HepG2 (cell line): ENCODE measurements around the gene HSPB6. TPM values are rescaled to one million over a fixed set of nuclear protein-coding genes. Genes with fewer than 3 reads are reported as not detected.

Experiments
- ATAC-seq: fragments of 200-7000 bp; cut with Tn5 transposase; 3 replicates; pipeline ENCODE4 v1.9.1; 2020; ENCODE audit warnings: mild to moderate bottlenecking, moderate library complexity
- BruUV-seq: library from RNA; stranded (reverse); fragments of 400-500 nt; replicated peaks from 2 replicates; lab custom pipeline; 2021; lab: Mats Ljungman, UMichigan
- CTCF ChIA-PET: fragments of 300-600 bp; formaldehyde crosslinking; extraction: SDS; loops from one replicate; lab custom pipeline; 2021; ENCODE audit warnings: low total read pairs, inconsistent platforms, low intra/inter-chr PET ratio; lab: Yijun Ruan, JAX
- POLR2A ChIA-PET: fragments of 350-600 bp; sonication (Branson Sonifier 250); formaldehyde crosslinking; loops from one replicate; lab custom pipeline; 2020; ENCODE audit warnings: antibody characterized with exemption, inconsistent platforms; lab: Yijun Ruan, JAX
- DNase-seq: peaks from one replicate; pipeline ENCODE4 v3.0.0-alpha.2; 2015; ENCODE audit warnings: low spot score
- FAIRE-seq: peaks from 3 replicates; lab custom pipeline; 2011; peaks lifted over from hg19 to GRCh38; lab: Jason Lieb, UNC
- H2AFZ ChIP-seq: one replicate; pipeline ENCODE4 v1.6.1; 2011; ENCODE audit warnings: low read length, inconsistent platforms
- H3K27ac ChIP-seq: fragments of 300-600 bp; 3 replicates; pipeline ENCODE4 v1.8.0; 2011; ENCODE audit warnings: mixed run types, mild to moderate bottlenecking, mixed read lengths, low read length, inconsistent platforms; ENCODE audit not compliant: insufficient read depth; ENCODE audit errors: extremely low read length
- H3K27me3 ChIP-seq, 2 experiments: fragments of 200-600 bp in 1 of 2; 2 replicates in 1 of 2; 3 replicates in 1 of 2; pipeline versions ENCODE4 v1.6.0 to v1.8.0; 2011; ENCODE audit warnings: low read length in 2 of 2, mild to moderate bottlenecking in 2 of 2, moderate library complexity in 2 of 2, inconsistent platforms in 1 of 2; ENCODE audit not compliant: insufficient read depth in 2 of 2, control insufficient read depth in 1 of 2
- H3K36me3 ChIP-seq, 2 experiments: fragments of 200-600 bp in 1 of 2; replicated peaks in 1 of 2; 2 replicates in 1 of 2; 3 replicates in 1 of 2; pipeline versions ENCODE4 v1.5.1 to v1.8.0; 2011; ENCODE audit warnings: low read length in 2 of 2, inconsistent platforms in 1 of 2; ENCODE audit not compliant: insufficient read depth in 2 of 2, control insufficient read depth in 1 of 2
- H3K4me1 ChIP-seq: 2 replicates; pipeline ENCODE4 v1.5.1; 2012; ENCODE audit warnings: low read length, inconsistent platforms; ENCODE audit not compliant: insufficient read depth
- H3K4me2 ChIP-seq: 2 replicates; pipeline ENCODE4 v1.6.0; 2011; ENCODE audit warnings: low read depth, low read length, inconsistent platforms
- H3K4me3 ChIP-seq, 3 experiments: fragments of 200-600 bp in 1 of 3; sonication (generic), shearing (Covaris generic) in 1 of 3; replicated peaks in 1 of 3; 2 replicates each; pipeline ENCODE4 v1.5.1; 2011 to 2016; ENCODE audit warnings: low read length in 3 of 3, inconsistent platforms in 2 of 3, low read depth in 2 of 3, mild to moderate bottlenecking in 2 of 3, control low read depth in 1 of 3, mixed read lengths in 1 of 3; ENCODE audit not compliant: insufficient read depth in 1 of 3
- H3K79me2 ChIP-seq: one replicate; pipeline ENCODE4 v1.6.1; 2011; ENCODE audit warnings: low read length, inconsistent platforms; ENCODE audit not compliant: insufficient read depth
- H3K9ac ChIP-seq: 2 replicates; pipeline ENCODE4 v1.6.0; 2011; ENCODE audit warnings: mild to moderate bottlenecking, low read depth, low read length, inconsistent platforms; ENCODE audit not compliant: insufficient read depth
- H3K9me3 ChIP-seq: 2 replicates; pipeline ENCODE4 v1.5.1; 2012; ENCODE audit warnings: mild to moderate bottlenecking, low read length
- H4K20me1 ChIP-seq: 2 replicates; pipeline ENCODE4 v1.6.0; 2011; ENCODE audit warnings: inconsistent platforms, mild to moderate bottlenecking, low read length, moderate library complexity; ENCODE audit not compliant: insufficient read depth
- EED ChIP-seq: sonication (generic); formaldehyde crosslinking; IDR thresholded peaks from 2 replicates; pipeline ENCODE4 v1.5.0; 2020; ENCODE audit warnings: mild to moderate bottlenecking, missing genetic modification reagents
- ERF ChIP-seq: IDR thresholded peaks from 2 replicates; pipeline ENCODE4 v1.6.1; 2018; ENCODE audit warnings: missing biosample characterization, missing genetic modification reagents
- HDAC1 ChIP-seq: sonication (generic); formaldehyde crosslinking; IDR thresholded peaks from 2 replicates; pipeline ENCODE4 v1.5.1; 2020; ENCODE audit warnings: mild to moderate bottlenecking, missing genetic modification reagents
- MEF2D ChIP-seq: sonication (generic); formaldehyde crosslinking; IDR thresholded peaks from 2 replicates; pipeline ENCODE4 v1.5.1; 2020; ENCODE audit warnings: mild to moderate bottlenecking, missing genetic modification reagents
- NR0B2 ChIP-seq: sonication (generic); formaldehyde crosslinking; IDR thresholded peaks from 2 replicates; pipeline ENCODE4 v1.4.0; 2020; ENCODE audit warnings: mild to moderate bottlenecking, missing genetic modification reagents
- REPIN1 ChIP-seq: sonication (generic); formaldehyde crosslinking; IDR thresholded peaks from 2 replicates; pipeline ENCODE4 v1.8.0; 2022; ENCODE audit warnings: missing genetic modification reagents, low read depth, mild to moderate bottlenecking, borderline replicate concordance
- SAP130 ChIP-seq: IDR thresholded peaks from 2 replicates; pipeline ENCODE4 v1.6.1; 2016; ENCODE audit warnings: low read depth
- SRY ChIP-seq: sonication (generic); formaldehyde crosslinking; IDR thresholded peaks from 2 replicates; pipeline ENCODE4 v1.8.0; 2022; ENCODE audit warnings: mild to moderate bottlenecking, missing genetic modification reagents
- TCF7 ChIP-seq: sonication (generic); IDR thresholded peaks from 2 replicates; pipeline ENCODE4 v1.6.1; 2016; ENCODE audit warnings: antibody characterized with exemption, low read depth
- ZBTB7B ChIP-seq: sonication (generic); formaldehyde crosslinking; IDR thresholded peaks from 2 replicates; pipeline ENCODE4 v1.4.0; 2020; ENCODE audit warnings: missing genetic modification reagents
- ZNF205 ChIP-seq: IDR thresholded peaks from 2 replicates; pipeline ENCODE4 v1.6.1; 2018; ENCODE audit warnings: missing biosample characterization, missing genetic modification reagents
- ZNF225 ChIP-seq: sonication (generic); formaldehyde crosslinking; IDR thresholded peaks from 2 replicates; pipeline ENCODE4 v1.4.0; 2020; ENCODE audit warnings: mild to moderate bottlenecking, missing genetic modification reagents
- ZNF232 ChIP-seq: sonication (generic); formaldehyde crosslinking; IDR thresholded peaks from 2 replicates; pipeline ENCODE4 v1.4.0; 2020; ENCODE audit warnings: missing genetic modification reagents, borderline replicate concordance
- ZNF282 ChIP-seq: fragments of 450-650 bp; IDR thresholded peaks from 2 replicates; pipeline ENCODE4 v1.6.1; 2018; ENCODE audit not compliant: partially characterized antibody
- ZNF816 ChIP-seq: sonication (generic); formaldehyde crosslinking; IDR thresholded peaks from 2 replicates; pipeline ENCODE4 v1.8.0; 2022; ENCODE audit warnings: missing genetic modification reagents, mild to moderate bottlenecking, borderline replicate concordance
- WGBS: methylation state at CpG from one replicate; pipeline ENCODE4 v1.1.6; 2017; ENCODE audit warnings: low lambda C conversion rate; 5-methylcytosine and 5-hydroxymethylcytosine counted together
- in situ Hi-C: cut with HindIII; loops from 2 replicates; pipeline ENCODE4 v1.10.0; 2017; ENCODE audit warnings: low pct_unique_long_range_greater_than_20kb; ENCODE audit not compliant: extremely low pct_ligation_motif_present
- intact Hi-C: fragments of 100-400 bp; cut with micrococcal nuclease; formaldehyde crosslinking; loops from one replicate; pipeline ENCODE4 v1.10.0; 2022; ENCODE audit not compliant: unreplicated experiment
- polyA plus RNA-seq, 8 experiments: library from polyadenylated mRNA; depleted of rRNA in 3 of 8; stranded (reverse) in 7 of 8; unstranded in 1 of 8; fragments of >200 nt; fragmentation: Illumina TruSeq in 4 of 8; extraction: Trizol in 4 of 8; gene quantifications; 2 replicates each; pipeline versions ENCODE4 v1.2.1 to v1.2.3, GENCODE V29; 2011 to 2016; ENCODE audit warnings: low read depth in 4 of 8, missing spikeins in 1 of 8, mixed read lengths in 1 of 8; ENCODE audit not compliant: insufficient read depth in 1 of 8
- total RNA-seq, 5 experiments: library from RNA; depleted of rRNA; stranded (reverse); fragments of >200 nt; fragmentation: Illumina TruSeq; extraction: Trizol; gene quantifications; 2 replicates each; pipeline ENCODE4 v1.2.3, GENCODE V29; 2016; ENCODE audit warnings: low read depth in 1 of 5
- TF ChIP-seq, protein P1 (sequence below): IDR thresholded peaks from 2 replicates; pipeline ENCODE4 v1.6.1; 2016; ENCODE audit warnings: low read depth, missing genetic modification reagents, missing compliant biosample characterization

The HSPB6 gene
- total and polyA plus RNA-seq, 2 of the 13 experiments (the other 11 are each of a cell fraction or from before 2014, with no cell fraction given), result 0.18 TPM; not detected in 1

DNA sequence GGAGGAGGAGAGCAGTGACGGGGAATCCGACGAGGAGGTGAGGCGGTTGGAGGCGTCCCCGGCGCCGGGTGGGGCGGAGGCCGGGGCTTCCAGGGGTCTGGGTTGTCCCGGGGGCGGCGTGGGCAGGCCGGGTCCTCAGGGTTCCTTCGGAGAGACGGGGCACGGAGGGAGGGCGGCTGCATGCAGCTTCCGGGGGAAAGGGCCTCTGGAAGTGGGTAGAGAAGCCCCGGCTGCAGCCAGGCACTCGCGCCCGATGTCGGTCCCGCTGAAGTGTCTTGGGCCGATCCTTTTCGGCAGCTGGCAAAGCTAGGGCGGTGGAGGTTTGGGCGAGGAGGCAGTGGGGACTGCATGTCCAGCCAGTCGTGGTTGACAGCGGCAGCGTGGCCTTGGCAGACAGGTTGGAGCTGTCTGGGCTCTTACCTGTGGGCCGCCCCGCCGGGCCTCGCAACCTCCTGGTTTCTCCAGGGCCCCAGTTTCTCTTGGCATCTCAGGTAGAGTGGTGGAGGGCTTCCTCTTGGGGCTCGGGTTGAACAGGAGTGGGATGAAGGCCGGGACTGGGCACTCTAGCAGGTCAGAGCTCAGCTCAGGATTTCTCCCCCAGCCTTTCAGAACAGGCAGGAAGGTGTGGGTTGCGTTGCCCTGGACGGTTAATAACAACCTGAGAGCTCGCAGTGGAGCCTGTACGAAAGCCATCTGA is 38.3 kb downstream of the HSPB6 start:
- peak overlapping the region; percentile 88 for H3K9ac ChIP-seq
- WGBS, result 3% methylated on average over 20 of the region's 42 CpGs
- intact Hi-C loops (loop anchor here (2.0 kb wide), 1 partner anchor 22 kb away; no protein-coding TSS in a partner anchor), in situ Hi-C loops (loop anchor here (5.0 kb wide), 1 partner anchor 171 kb away; the partner anchor contains the start of gene TMEM147)
- peak overlapping the region; percentile 84 for H3K4me2 ChIP-seq
- H3K9me3 ChIP-seq, result no peaks in the 10 kb centered on the region
- CTCF ChIA-PET, result interaction anchor here (1.2 to 7.0 kb wide), 2 partner anchors 24 to 75 kb away, joined by 4 to 201 read pairs; no protein-coding TSS in a partner anchor
- no peaks in the 10 kb centered on the region for H3K27me3 ChIP-seq
- BruUV-seq, result no TSS peak
- peak overlapping the region; percentile 67 for H3K27ac ChIP-seq
- H4K20me1 ChIP-seq, result peaks cover 8% of the 10 kb centered on the region
- DNase-seq (no peak), FAIRE-seq (no peak), ATAC-seq (no peak)
- peak overlapping the region; percentile 93 to 99 (median 97) for H3K4me3 ChIP-seq
- H2AFZ ChIP-seq, result no peak overlapping the region
- peaks cover 34% of the 10 kb centered on the region for H3K4me1 ChIP-seq
- peaks cover 21% of the 10 kb centered on the region for H3K79me2 ChIP-seq
- POLR2A ChIA-PET, result interaction anchor here (0.6 to 4.6 kb wide), 9 partner anchors 11 to 101 kb away, joined by 3 to 69 read pairs (median 4); partner anchors contain the start of genes LIN37, PSENEN and U2AF1L4
- peaks cover 17 to 30% of the 10 kb centered on the region in 2 experiments for H3K36me3 ChIP-seq
- no peak for TF ChIP-seq TCF7
- TF ChIP-seq ZNF205 (CRISPR knock-in tag), result no peak
- TF ChIP-seq ZBTB7B (CRISPR knock-in tag), result no peak
- peak; percentile 20; the same call in 1 of the 2 replicates for TF ChIP-seq MEF2D
- no peak for TF ChIP-seq REPIN1 (CRISPR knock-in tag)
- 0 out of 2 replicates have a peak, but pooled peaks have one; percentile 27 for TF ChIP-seq SRY
- 0 out of 2 replicates have a peak, but pooled peaks have one; percentile 11 for TF ChIP-seq SAP130
- TF ChIP-seq, protein P1, sequence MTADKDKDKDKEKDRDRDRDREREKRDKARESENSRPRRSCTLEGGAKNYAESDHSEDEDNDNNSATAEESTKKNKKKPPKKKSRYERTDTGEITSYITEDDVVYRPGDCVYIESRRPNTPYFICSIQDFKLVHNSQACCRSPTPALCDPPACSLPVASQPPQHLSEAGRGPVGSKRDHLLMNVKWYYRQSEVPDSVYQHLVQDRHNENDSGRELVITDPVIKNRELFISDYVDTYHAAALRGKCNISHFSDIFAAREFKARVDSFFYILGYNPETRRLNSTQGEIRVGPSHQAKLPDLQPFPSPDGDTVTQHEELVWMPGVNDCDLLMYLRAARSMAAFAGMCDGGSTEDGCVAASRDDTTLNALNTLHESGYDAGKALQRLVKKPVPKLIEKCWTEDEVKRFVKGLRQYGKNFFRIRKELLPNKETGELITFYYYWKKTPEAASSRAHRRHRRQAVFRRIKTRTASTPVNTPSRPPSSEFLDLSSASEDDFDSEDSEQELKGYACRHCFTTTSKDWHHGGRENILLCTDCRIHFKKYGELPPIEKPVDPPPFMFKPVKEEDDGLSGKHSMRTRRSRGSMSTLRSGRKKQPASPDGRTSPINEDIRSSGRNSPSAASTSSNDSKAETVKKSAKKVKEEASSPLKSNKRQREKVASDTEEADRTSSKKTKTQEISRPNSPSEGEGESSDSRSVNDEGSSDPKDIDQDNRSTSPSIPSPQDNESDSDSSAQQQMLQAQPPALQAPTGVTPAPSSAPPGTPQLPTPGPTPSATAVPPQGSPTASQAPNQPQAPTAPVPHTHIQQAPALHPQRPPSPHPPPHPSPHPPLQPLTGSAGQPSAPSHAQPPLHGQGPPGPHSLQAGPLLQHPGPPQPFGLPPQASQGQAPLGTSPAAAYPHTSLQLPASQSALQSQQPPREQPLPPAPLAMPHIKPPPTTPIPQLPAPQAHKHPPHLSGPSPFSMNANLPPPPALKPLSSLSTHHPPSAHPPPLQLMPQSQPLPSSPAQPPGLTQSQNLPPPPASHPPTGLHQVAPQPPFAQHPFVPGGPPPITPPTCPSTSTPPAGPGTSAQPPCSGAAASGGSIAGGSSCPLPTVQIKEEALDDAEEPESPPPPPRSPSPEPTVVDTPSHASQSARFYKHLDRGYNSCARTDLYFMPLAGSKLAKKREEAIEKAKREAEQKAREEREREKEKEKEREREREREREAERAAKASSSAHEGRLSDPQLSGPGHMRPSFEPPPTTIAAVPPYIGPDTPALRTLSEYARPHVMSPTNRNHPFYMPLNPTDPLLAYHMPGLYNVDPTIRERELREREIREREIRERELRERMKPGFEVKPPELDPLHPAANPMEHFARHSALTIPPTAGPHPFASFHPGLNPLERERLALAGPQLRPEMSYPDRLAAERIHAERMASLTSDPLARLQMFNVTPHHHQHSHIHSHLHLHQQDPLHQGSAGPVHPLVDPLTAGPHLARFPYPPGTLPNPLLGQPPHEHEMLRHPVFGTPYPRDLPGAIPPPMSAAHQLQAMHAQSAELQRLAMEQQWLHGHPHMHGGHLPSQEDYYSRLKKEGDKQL (CRISPR knock-in tag), result no peak
- TF ChIP-seq ZNF282, result no peak
- 0 out of 2 replicates have a peak, but pooled peaks have one; percentile 50 for TF ChIP-seq EED
- no peak for TF ChIP-seq ERF (CRISPR knock-in tag)
- peak; percentile 61; the same call in 1 of the 2 replicates for TF ChIP-seq HDAC1 (CRISPR knock-in tag)
- TF ChIP-seq ZNF816 (CRISPR knock-in tag), result no peak
- 0 out of 2 replicates have a peak, but pooled peaks have one; percentile 1 for TF ChIP-seq ZNF232 (CRISPR knock-in tag)
- peak; percentile 59; the same call in 1 of the 2 replicates for TF ChIP-seq ZNF225 (CRISPR knock-in tag)
- no peak for TF ChIP-seq NR0B2 (CRISPR knock-in tag)
